Uterus (tissue), 2 donors: ENCODE measurements around the gene MED26.

ENCODE experiments used
- CTCF ChIP-seq, 4 experiments: fragments of 200-600 bp in 2 of 4; fragments of 450-650 bp in 2 of 4; sonication (generic) in 2 of 4; IDR thresholded peaks; one replicate each; pipeline ENCODE4 v1.5.1; 2016 to 2019; ENCODE audit warnings: antibody characterized with exemption in 4 of 4, mild to moderate bottlenecking in 2 of 4, moderate library complexity in 1 of 4
- POLR2A ChIP-seq, 2 donors: fragments of 450-650 bp; IDR thresholded peaks; one replicate each; pipeline ENCODE4 v1.6.1; 2016; ENCODE audit warnings: antibody characterized with exemption in 2 of 2, mild to moderate bottlenecking in 1 of 2, moderate library complexity in 1 of 2

GRCh38 chr19:16594681-16595091, 33.3 kb downstream of the MED26 start:
- TF ChIP-seq CTCF (IDR thresholded peaks at IDR 0.05) (no peak), POLR2A (IDR thresholded peaks at IDR 0.05) (no peak)
